Stomach smooth muscle (tissue), 2 donors: ENCODE measurements around the gene C1orf198.

Source experiments
- H3K27ac ChIP-seq: one replicate; pipeline ENCODE4 v1.7.0; 2013; ENCODE audit warnings: mild to moderate bottlenecking, low read length, inconsistent platforms
- H3K27me3 ChIP-seq, 2 donors: one replicate each; pipeline ENCODE4 v1.7.0; 2013; ENCODE audit warnings: low read length in 2 of 2; ENCODE audit not compliant: insufficient read depth in 2 of 2, control insufficient read depth in 1 of 2
- H3K36me3 ChIP-seq, 2 donors: one replicate each; pipeline ENCODE4 v1.7.0; 2013; ENCODE audit warnings: low read length in 2 of 2; ENCODE audit not compliant: control insufficient read depth in 2 of 2, insufficient read depth in 2 of 2
- H3K4me1 ChIP-seq: one replicate; pipeline ENCODE4 v1.7.0; 2013; ENCODE audit warnings: low read length; ENCODE audit not compliant: control insufficient read depth, insufficient read depth
- H3K4me3 ChIP-seq, 2 donors: one replicate each; pipeline ENCODE4 v1.7.0; 2013; ENCODE audit warnings: low read length in 2 of 2
- H3K9ac ChIP-seq, 2 donors: one replicate each; pipeline ENCODE4 v1.7.0; 2013; ENCODE audit warnings: low read length in 2 of 2, mild to moderate bottlenecking in 1 of 2
- H3K9me3 ChIP-seq, 2 donors: one replicate each; pipeline ENCODE4 v1.7.0; 2013; ENCODE audit warnings: low read length in 2 of 2; ENCODE audit not compliant: control insufficient read depth in 2 of 2
- donor health status: healthy.
- donor health status: Pancreatic carcinoma.

C1orf198 gene

GRCh38 chr1:230834292-230834691 lies 34.0 kb downstream of the C1orf198 start:
- H3K4me3 ChIP-seq = no peak overlapping the region
- no peaks in the 10 kb centered on the region for H3K9me3 ChIP-seq
- H3K36me3 ChIP-seq = peaks cover 14 to 15% of the 10 kb centered on the region in 2 donors
- no peaks in the 10 kb centered on the region for H3K27me3 ChIP-seq
- H3K4me1 ChIP-seq = peaks cover 24% of the 10 kb centered on the region
- H3K27ac ChIP-seq = no peak overlapping the region
- H3K9ac ChIP-seq = no peak overlapping the region

GRCh38 chr1:230833511-230833910 lies 34.8 kb downstream of the C1orf198 start:
- Histone ChIP-seq H3K4me3 (no peak overlapping the region), H3K9ac (no peak overlapping the region), H3K4me1 (peaks cover 24% of the 10 kb centered on the region), H3K27ac (no peak overlapping the region), H3K27me3 (no peaks in the 10 kb centered on the region), H3K36me3 (peaks cover 7 to 9% of the 10 kb centered on the region in 2 donors), H3K9me3 (no peaks in the 10 kb centered on the region)

GRCh38 chr1:230832476-230832875 lies 35.8 kb downstream of the C1orf198 start:
- H3K4me1 ChIP-seq = peaks cover 29% of the 10 kb centered on the region
- H3K27me3 ChIP-seq = no peaks in the 10 kb centered on the region
- H3K9ac ChIP-seq = no peak overlapping the region
- H3K27ac ChIP-seq = no peak overlapping the region
- H3K36me3 ChIP-seq = peaks cover 0 to 4% of the 10 kb centered on the region in 2 donors
- no peak overlapping the region for H3K4me3 ChIP-seq
- no peaks in the 10 kb centered on the region for H3K9me3 ChIP-seq

GRCh38 chr1:230831771-230832170 lies 36.5 kb downstream of the C1orf198 start:
- no peak overlapping the region for H3K4me3 ChIP-seq
- peaks cover 33% of the 10 kb centered on the region for H3K4me1 ChIP-seq
- no peak overlapping the region for H3K9ac ChIP-seq
- H3K27me3 ChIP-seq = no peaks in the 10 kb centered on the region
- H3K27ac ChIP-seq = no peak overlapping the region
- peaks cover 0 to 2% of the 10 kb centered on the region in 2 donors for H3K36me3 ChIP-seq
- no peaks in the 10 kb centered on the region for H3K9me3 ChIP-seq

GRCh38 chr1:230828421-230828820 lies 39.9 kb downstream of the C1orf198 start:
- no peaks in the 10 kb centered on the region for H3K9me3 ChIP-seq
- H3K9ac ChIP-seq = no peak overlapping the region
- no peaks in the 10 kb centered on the region for H3K36me3 ChIP-seq
- H3K4me3 ChIP-seq = no peak overlapping the region
- no peak overlapping the region for H3K27ac ChIP-seq
- H3K27me3 ChIP-seq = no peaks in the 10 kb centered on the region
- H3K4me1 ChIP-seq = peaks cover 59% of the 10 kb centered on the region

GRCh38 chr1:230827801-230828200 lies 40.5 kb downstream of the C1orf198 start:
- Histone ChIP-seq H3K9ac (no peak overlapping the region), H3K4me3 (no peak overlapping the region), H3K9me3 (no peaks in the 10 kb centered on the region), H3K4me1 (peaks cover 64% of the 10 kb centered on the region), H3K36me3 (no peaks in the 10 kb centered on the region), H3K27me3 (no peaks in the 10 kb centered on the region), H3K27ac (peak overlapping the region; percentile 18)

- peaks cover 59% of the 10 kb centered on the region for H3K4me1 ChIP-seq
Observed at GRCh38 chr1:230827081-230827681, 41.1 kb downstream of the C1orf198 start.

GRCh38 chr1:230826166-230826875 lies 42.0 kb downstream of the C1orf198 start:
- no peak overlapping the region for H3K9ac ChIP-seq
- no peaks in the 10 kb centered on the region for H3K9me3 ChIP-seq
- H3K36me3 ChIP-seq = no peaks in the 10 kb centered on the region
- H3K27me3 ChIP-seq = no peaks in the 10 kb centered on the region
- H3K4me1 ChIP-seq = peaks cover 51% of the 10 kb centered on the region
- H3K4me3 ChIP-seq = no peak overlapping the region
- peak overlapping the region; percentile 58 for H3K27ac ChIP-seq

More at GRCh38 chr1:230827081-230827681, 41.1 kb downstream of the C1orf198 start:
- Histone ChIP-seq H3K9ac (no peak overlapping the region), H3K27me3 (no peaks in the 10 kb centered on the region), H3K27ac (peak overlapping the region; percentile 18), H3K9me3 (no peaks in the 10 kb centered on the region), H3K4me3 (no peak overlapping the region), H3K36me3 (no peaks in the 10 kb centered on the region)

- peaks cover 51% of the 10 kb centered on the region for H3K4me1 ChIP-seq
Observed at GRCh38 chr1:230825761-230826160, 42.6 kb downstream of the C1orf198 start.

GRCh38 chr1:230824919-230825721 lies 43.2 kb downstream of the C1orf198 start:
- Histone ChIP-seq H3K4me1 (peaks cover 51% of the 10 kb centered on the region), H3K36me3 (no peaks in the 10 kb centered on the region), H3K4me3 (peak overlapping the region; percentile 3 to 52), H3K27me3 (no peaks in the 10 kb centered on the region), H3K9me3 (no peaks in the 10 kb centered on the region), H3K9ac (no peak overlapping the region), H3K27ac (peak overlapping the region; percentile 58)

More at GRCh38 chr1:230825761-230826160, 42.6 kb downstream of the C1orf198 start:
- Histone ChIP-seq H3K27ac (peak overlapping the region; percentile 58), H3K4me3 (no peak overlapping the region), H3K36me3 (no peaks in the 10 kb centered on the region), H3K9ac (no peak overlapping the region), H3K9me3 (no peaks in the 10 kb centered on the region), H3K27me3 (no peaks in the 10 kb centered on the region)
